Activated T-helper 1 cell treated with anti-CD3 and anti-CD28 coated beads, Interleukin-2, amount 50 U/mL, for 16 hours (primary cell): Measurements from ENCODE around the gene BCL10.
A peak's percentile ranks its signal among the peaks of the same experiment; 100 is the strongest.
"Not testable (repeated sequence)": the region's sequence is repeated elsewhere in the genome, so short reads cannot be mapped to it uniquely, and the experiment has no call there.

Source experiments
- DNase-seq, 2 donors: peaks; one replicate each; pipeline ENCODE4 v3.0.0-alpha.2; 2020; ENCODE audit warnings: low read depth in 1 of 2, low spot score in 1 of 2

BCL10 gene

GRCh38 chr1:85268801-85269585, 7.4 kb downstream of the BCL10 start:
- DNase-seq, result no peak

- no peak for DNase-seq
These were observed 9.1 kb downstream of the BCL10 start for GRCh38 chr1:85267313-85267712.

GRCh38 chr1:85264150-85264549, 12.3 kb downstream of the BCL10 start:
- no peak for DNase-seq

GRCh38 chr1:85262985-85263384, 13.4 kb downstream of the BCL10 start:
- no peak for DNase-seq

GRCh38 chr1:85259912-85260274, 16.5 kb downstream of the BCL10 start:
- no peak for DNase-seq

- peak; percentile 92 to 93 for DNase-seq
These were observed 17.1 kb downstream of the BCL10 start, which contains the start of gene C1orf52 for GRCh38 chr1:85259118-85259911. TSS of gene C1orf52 (minus strand) at chr1:85259662. CDS start at chr1:85259633, 29 bp downstream.

- no peak for DNase-seq
These were observed 17.8 kb downstream of the BCL10 start for GRCh38 chr1:85258536-85259117.

GRCh38 chr1:85249042-85249441, 27.4 kb downstream of the BCL10 start:
- not testable (repeated sequence) for DNase-seq

- no peak for DNase-seq
These were observed 30.5 kb downstream of the BCL10 start for GRCh38 chr1:85245891-85246290.

- no peak for DNase-seq
These were observed 31.0 kb downstream of the BCL10 start for GRCh38 chr1:85245456-85245855.

GRCh38 chr1:85244271-85245061, 32.0 kb downstream of the BCL10 start:
- DNase-seq, result no peak

GRCh38 chr1:85243372-85243771, 33.1 kb downstream of the BCL10 start:
- DNase-seq, result no peak

- no peak for DNase-seq
These were observed 35.8 kb downstream of the BCL10 start for GRCh38 chr1:85240643-85241042.

- DNase-seq, result no peak
These were observed 36.2 kb downstream of the BCL10 start for GRCh38 chr1:85240174-85240601.

- DNase-seq, result no peak
These were observed 38.8 kb downstream of the BCL10 start for GRCh38 chr1:85237613-85238012.

GRCh38 chr1:85230305-85230977, 46.0 kb downstream of the BCL10 start:
- DNase-seq, result no peak

GRCh38 chr1:85229574-85230097, 46.8 kb downstream of the BCL10 start:
- no peak for DNase-seq

- DNase-seq, result no peak
These were observed 47.5 kb downstream of the BCL10 start for GRCh38 chr1:85228972-85229371.

- DNase-seq, result no peak
These were observed 50.6 kb downstream of the BCL10 start for GRCh38 chr1:85225624-85226380.
